HG02763 (cell line): ENCODE data around the gene INAFM2.

Source experiments
- ATAC-seq: cut with Tn5 transposase; IDR thresholded peaks from one replicate; pipeline ENCODE4 v1.9.1; 2021; ENCODE audit warnings: mild to moderate bottlenecking, moderate library complexity; ENCODE audit not compliant: unreplicated experiment

The INAFM2 gene

GRCh38 chr15:40357723-40358470 lies 34.4 kb downstream of the INAFM2 start, which contains the start of gene DISP2:
TSS of gene DISP2 (plus strand) at chr15:40358219. CDS start at chr15:40358322, 103 bp downstream.
- peak; percentile 81 for ATAC-seq

GRCh38 chr15:40358471-40359353 lies 35.2 kb downstream of the INAFM2 start:
- peak; percentile 4 for ATAC-seq

- ATAC-seq: no peak
These were observed 36.5 kb downstream of the INAFM2 start for GRCh38 chr15:40360015-40360414.

GRCh38 chr15:40361640-40362039 lies 38.1 kb downstream of the INAFM2 start:
- ATAC-seq: no peak

DNA sequence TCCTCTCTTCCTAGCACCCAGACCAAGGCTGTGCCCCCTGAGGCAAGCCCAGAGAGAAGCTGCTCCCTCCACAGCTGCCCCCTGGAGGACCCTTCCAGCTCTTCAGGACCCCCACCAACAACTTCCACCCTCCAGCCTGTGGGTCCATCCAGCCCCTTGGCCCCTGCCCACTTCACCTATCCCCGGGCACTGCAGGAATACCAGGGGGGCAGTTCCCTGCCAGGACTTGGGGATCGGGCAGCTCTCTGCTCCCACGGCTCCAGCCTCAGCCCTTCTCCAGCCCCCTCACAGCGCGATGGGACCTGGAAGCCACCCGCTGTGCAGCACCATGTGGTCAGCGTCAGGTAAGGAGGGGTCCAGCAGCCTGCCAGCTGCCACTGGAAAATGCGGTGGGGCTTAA lies 40.1 kb downstream of the INAFM2 start:
- ATAC-seq: no peak

DNA sequence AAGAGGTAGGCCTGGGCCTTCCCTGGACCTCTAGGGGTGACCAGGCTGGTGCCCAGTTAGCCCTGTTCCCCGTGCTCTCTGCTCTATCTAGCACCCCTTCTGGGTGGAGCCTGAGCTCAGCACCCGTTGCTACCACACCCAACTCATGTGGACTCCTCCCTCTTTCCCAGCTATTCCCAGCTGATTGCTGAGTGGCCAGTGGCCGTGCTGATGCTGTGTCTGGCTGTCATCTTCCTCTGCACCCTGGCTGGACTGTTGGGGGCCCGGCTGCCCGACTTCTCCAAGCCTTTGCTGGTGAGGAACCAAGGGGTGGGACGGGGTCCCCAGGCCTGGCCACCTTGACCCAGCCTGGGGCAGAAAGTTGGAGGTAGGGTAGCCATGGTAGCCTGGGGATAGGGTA lies 40.8 kb downstream of the INAFM2 start:
- ATAC-seq: no peak

GRCh38 chr15:40365016-40365415 lies 41.5 kb downstream of the INAFM2 start:
- no peak for ATAC-seq

DNA sequence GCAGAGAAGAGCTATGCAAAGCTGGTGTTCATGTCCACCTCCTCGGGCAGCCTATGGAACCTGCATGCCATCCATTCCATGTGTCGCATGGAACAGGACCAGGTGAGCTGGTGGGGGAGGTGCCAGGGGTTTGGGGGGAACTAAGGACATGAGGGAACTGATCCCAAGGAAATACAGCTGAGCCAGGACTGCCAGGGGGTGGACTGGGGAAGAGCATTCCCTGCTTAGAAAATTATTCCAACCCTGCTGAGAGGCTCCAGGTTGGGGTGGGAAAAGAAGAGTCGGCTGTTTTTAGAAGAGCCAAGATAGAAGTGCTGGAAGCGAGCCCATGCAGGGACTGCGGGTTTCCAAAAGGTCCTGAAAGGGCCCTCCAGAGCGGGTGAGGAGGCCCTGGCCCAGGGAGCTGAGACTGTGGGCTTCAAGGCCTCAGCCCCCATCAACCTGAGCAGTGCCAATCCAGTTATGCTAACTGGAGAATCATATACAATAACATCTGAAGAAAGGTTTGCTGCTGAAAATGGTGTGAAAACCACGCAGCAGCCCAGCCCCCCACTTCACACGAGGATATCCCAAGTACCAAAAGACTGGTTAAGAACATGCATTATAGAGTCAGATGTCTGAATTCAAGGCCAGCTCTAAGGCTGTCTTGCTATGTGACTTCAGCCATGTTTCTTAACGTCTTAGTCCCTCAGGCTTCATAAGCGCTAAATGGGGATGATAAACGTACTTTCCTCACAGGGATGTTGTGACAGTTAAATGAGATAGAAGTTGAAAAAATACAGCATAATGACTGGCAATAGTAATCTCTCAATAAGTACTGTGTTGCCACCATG lies 42.3 kb downstream of the INAFM2 start:
- ATAC-seq: no peak

DNA sequence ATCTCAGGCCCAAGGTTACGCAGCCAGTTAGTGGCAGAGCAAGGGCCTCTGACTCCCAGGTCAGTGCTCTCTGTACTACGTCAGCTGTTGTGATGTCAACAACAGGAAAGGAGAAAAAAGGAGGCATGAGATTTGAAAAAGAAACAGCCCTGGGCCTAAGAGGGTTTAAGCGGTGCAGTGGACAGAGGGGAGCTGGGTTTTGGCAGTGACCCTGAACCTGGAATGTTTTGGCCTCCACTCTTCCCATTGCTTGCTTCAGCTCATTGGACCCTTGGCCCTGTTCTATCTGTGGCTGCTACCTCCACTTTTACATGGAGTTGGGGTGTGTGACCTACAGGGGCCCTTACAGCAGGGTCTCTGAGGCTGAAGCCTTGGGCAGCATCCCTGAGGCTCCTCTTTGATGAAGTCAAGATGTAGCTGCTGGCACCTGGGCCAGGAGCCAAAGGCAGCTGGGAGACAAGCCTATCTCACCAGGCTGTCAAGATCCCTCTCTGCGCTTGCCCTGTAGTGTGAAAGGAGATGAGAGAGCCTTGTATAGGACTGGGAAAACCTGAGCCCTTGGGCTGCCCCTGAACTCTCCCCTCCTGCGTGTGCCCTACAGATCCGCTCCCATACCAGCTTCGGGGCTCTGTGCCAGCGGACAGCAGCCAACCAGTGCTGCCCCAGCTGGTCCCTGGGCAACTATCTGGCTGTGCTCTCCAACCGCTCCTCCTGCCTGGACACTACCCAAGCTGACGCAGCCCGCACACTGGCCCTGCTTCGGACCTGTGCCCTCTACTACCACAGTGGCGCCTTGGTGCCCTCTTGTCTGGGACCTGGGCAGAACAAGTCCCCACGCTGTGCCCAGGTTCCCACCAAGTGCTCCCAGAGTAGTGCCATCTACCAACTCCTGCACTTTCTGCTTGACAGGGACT lies 43.2 kb downstream of the INAFM2 start:
- ATAC-seq: no peak

GRCh38 chr15:40367371-40367685 lies 43.8 kb downstream of the INAFM2 start:
- ATAC-seq: no peak

DNA sequence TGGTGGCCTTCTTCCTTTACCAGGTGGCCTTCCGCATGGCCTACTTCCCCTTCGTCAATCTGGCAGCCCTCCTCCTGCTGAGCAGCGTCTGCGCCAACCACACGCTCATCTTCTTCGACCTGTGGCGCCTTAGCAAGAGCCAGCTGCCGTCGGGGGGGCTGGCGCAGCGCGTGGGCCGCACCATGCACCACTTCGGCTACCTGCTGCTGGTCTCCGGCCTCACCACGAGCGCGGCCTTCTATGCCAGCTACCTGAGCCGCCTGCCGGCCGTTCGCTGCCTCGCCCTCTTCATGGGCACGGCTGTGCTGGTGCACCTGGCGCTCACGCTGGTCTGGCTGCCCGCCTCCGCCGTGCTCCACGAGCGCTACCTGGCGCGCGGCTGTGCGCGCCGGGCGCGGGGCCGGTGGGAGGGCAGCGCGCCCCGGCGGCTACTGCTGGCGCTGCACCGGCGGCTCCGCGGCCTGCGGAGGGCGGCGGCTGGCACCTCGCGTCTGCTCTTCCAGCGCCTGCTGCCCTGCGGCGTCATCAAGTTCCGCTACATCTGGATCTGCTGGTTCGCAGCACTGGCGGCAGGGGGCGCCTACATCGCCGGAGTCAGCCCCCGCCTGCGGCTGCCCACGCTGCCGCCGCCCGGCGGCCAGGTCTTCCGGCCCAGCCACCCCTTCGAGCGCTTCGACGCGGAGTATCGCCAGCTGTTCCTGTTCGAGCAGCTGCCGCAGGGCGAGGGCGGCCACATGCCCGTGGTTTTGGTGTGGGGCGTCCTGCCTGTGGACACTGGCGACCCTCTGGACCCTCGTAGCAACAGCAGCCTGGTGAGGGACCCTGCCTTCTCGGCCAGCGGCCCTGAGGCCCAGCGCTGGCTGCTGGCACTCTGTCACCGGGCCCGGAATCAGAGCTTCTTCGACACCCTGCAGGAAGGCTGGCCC lies 44.5 kb downstream of the INAFM2 start:
- peak; percentile 82 for ATAC-seq

- ATAC-seq: no peak
These were observed 45.4 kb downstream of the INAFM2 start for GRCh38 chr15:40368719-40369473.

- no peak for ATAC-seq
These were observed 46.0 kb downstream of the INAFM2 start for GRCh38 chr15:40369474-40369869.

GRCh38 chr15:40369971-40370370 lies 46.5 kb downstream of the INAFM2 start:
- no peak for ATAC-seq

DNA sequence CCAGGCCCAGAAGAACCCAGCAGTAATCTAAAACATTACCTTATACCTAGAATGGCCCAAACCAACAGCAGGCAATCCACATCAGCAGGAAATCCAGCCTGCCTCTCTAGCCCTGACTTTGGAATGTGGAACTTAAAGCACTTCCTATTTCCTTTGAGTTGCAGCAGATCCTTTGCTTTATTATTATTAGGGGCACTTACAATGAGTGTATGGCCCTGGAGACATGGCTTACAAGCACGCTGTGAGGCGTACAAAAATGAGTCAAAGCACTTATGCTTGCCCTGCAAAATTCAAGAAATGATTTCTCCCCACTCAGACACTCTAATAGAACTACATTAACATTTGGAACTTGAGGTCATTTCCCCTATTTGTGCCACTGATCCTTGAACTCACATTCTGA lies 49.5 kb downstream of the INAFM2 start:
- ATAC-seq: no peak
